H1 (cell line): ENCODE results near the gene COL4A2. TPM values are rescaled to one million over a fixed set of nuclear protein-coding genes. Genes with fewer than 3 reads are reported as not detected.

ENCODE experiments used
- CTCF ChIA-PET: fragments of 300-600 bp; sonication (Branson Sonifier 250); formaldehyde crosslinking; loops from one replicate; lab custom pipeline; 2021; ENCODE audit not compliant: partially characterized antibody; lab: Charles Lee
- POLR2A ChIA-PET: fragments of 300-600 bp; sonication (Branson Sonifier 250); formaldehyde crosslinking; loops from one replicate; lab custom pipeline; 2021; ENCODE audit warnings: inconsistent platforms; ENCODE audit not compliant: partially characterized antibody; lab: Charles Lee
- DNase-seq, 2 experiments: peaks; one replicate each; pipeline versions ENCODE4 v3.0.0 to v3.0.0-alpha.2; 2010 to 2022; ENCODE audit warnings: low spot score in 2 of 2, low read depth in 1 of 2, mixed read lengths in 1 of 2
- FAIRE-seq: peaks from 2 replicates; lab custom pipeline; 2011; peaks lifted over from hg19 to GRCh38; lab: Jason Lieb, UNC
- H2AFZ ChIP-seq: 2 replicates; pipeline ENCODE4 v1.8.1; 2012; ENCODE audit warnings: low read length, inconsistent platforms
- H2AK5ac ChIP-seq: 2 replicates; pipeline ENCODE4 v1.6.1; 2013; ENCODE audit warnings: low read depth, low read length
- H2BK120ac ChIP-seq: replicated peaks from 2 replicates; pipeline ENCODE3; 2013; ENCODE audit warnings: low read depth, low read length, inconsistent platforms
- H2BK12ac ChIP-seq: 2 replicates; pipeline ENCODE4 v1.6.1; 2013; ENCODE audit warnings: low read depth, low read length
- H2BK15ac ChIP-seq: 2 replicates; pipeline ENCODE4 v1.6.1; 2013; ENCODE audit warnings: low read length
- H2BK20ac ChIP-seq: 2 replicates; pipeline ENCODE4 v1.6.1; 2013; ENCODE audit warnings: low read length
- H2BK5ac ChIP-seq: 2 replicates; pipeline ENCODE4 v1.6.1; 2013; ENCODE audit warnings: low read depth, low read length
- H3K14ac ChIP-seq: 2 replicates; pipeline ENCODE4 v1.6.1; 2013; ENCODE audit warnings: inconsistent platforms; ENCODE audit not compliant: insufficient read length
- H3K18ac ChIP-seq: 2 replicates; pipeline ENCODE4 v1.6.1; 2013; ENCODE audit warnings: low read length; ENCODE audit errors: extremely low read depth
- H3K23ac ChIP-seq: 2 replicates; pipeline ENCODE4 v1.6.1; 2013; ENCODE audit warnings: inconsistent platforms; ENCODE audit not compliant: insufficient read length
- H3K23me2 ChIP-seq: 2 replicates; pipeline ENCODE4 v1.6.1; 2013; ENCODE audit warnings: low read depth, low read length
- H3K27ac ChIP-seq: 2 replicates; pipeline ENCODE4 v1.6.1; 2011; ENCODE audit warnings: low read depth, low read length, inconsistent platforms
- H3K27me3 ChIP-seq, 4 experiments: replicated peaks in 1 of 4; 1 replicate in 1 of 4; 2 replicates in 3 of 4; pipeline versions ENCODE4 v1.6.1 to v1.8.1; 2011 to 2013; ENCODE audit warnings: low read length in 3 of 4, mild to moderate bottlenecking in 3 of 4, inconsistent platforms in 2 of 4, mixed read lengths in 2 of 4, moderate library complexity in 1 of 4; ENCODE audit not compliant: control insufficient read depth in 3 of 4, insufficient read depth in 3 of 4; ENCODE audit errors: extremely low read depth in 1 of 4
- H3K36me3 ChIP-seq, 4 experiments: 2 replicates each; pipeline versions ENCODE4 v1.6.1 to v1.8.1; 2011 to 2013; ENCODE audit warnings: mild to moderate bottlenecking in 4 of 4, low read length in 3 of 4, moderate library complexity in 2 of 4, control low read depth in 1 of 4, inconsistent platforms in 1 of 4; ENCODE audit not compliant: insufficient read depth in 4 of 4, control insufficient read depth in 2 of 4
- H3K4ac ChIP-seq: replicated peaks from 2 replicates; pipeline ENCODE3; 2013; ENCODE audit warnings: low read length, low read depth, mixed read lengths, inconsistent platforms; ENCODE audit not compliant: insufficient read length
- H3K4me1 ChIP-seq, 4 experiments: replicated peaks in 1 of 4; 1 replicate in 1 of 4; 2 replicates in 3 of 4; pipeline versions ENCODE4 v1.6.1 to v1.8.1; 2011 to 2013; ENCODE audit warnings: low read length in 3 of 4, inconsistent platforms in 2 of 4, mixed read lengths in 1 of 4; ENCODE audit not compliant: insufficient read depth in 4 of 4, control insufficient read depth in 3 of 4
- H3K4me2 ChIP-seq, 2 experiments: 2 replicates each; pipeline versions ENCODE4 v1.6.1 to v1.8.1; 2011 to 2013; ENCODE audit warnings: low read depth in 2 of 2, low read length in 2 of 2, control low read depth in 1 of 2, inconsistent platforms in 1 of 2, mild to moderate bottlenecking in 1 of 2; ENCODE audit not compliant: insufficient read depth in 1 of 2
- H3K4me3 ChIP-seq, 4 experiments: fragments of 200-600, 300-600 bp in 1 of 4; sonication (generic), shearing (Covaris generic), sonication (Bioruptor Twin) in 1 of 4; 2 replicates each; pipeline versions ENCODE4 v1.5.1 to v1.8.1; 2011 to 2016; ENCODE audit warnings: low read length in 4 of 4, low read depth in 3 of 4, control low read depth in 2 of 4, inconsistent platforms in 2 of 4, mild to moderate bottlenecking in 2 of 4, mixed read lengths in 1 of 4, moderate library complexity in 1 of 4; ENCODE audit not compliant: insufficient read depth in 2 of 4; ENCODE audit errors: extremely low read depth in 1 of 4
- H3K56ac ChIP-seq: replicated peaks from 2 replicates; pipeline ENCODE3; 2013; ENCODE audit warnings: low read depth, mild to moderate bottlenecking, mixed read lengths, low read length, inconsistent platforms; ENCODE audit not compliant: insufficient read length
- H3K79me1 ChIP-seq: 2 replicates; pipeline ENCODE4 v1.6.1; 2013; ENCODE audit warnings: low read depth, low read length, control low read depth
- H3K79me2 ChIP-seq, 2 experiments: 2 replicates each; pipeline versions ENCODE4 v1.6.1 to v1.8.1; 2012 to 2013; ENCODE audit warnings: low read length in 2 of 2, mild to moderate bottlenecking in 2 of 2, inconsistent platforms in 1 of 2; ENCODE audit not compliant: insufficient read depth in 2 of 2, control insufficient read depth in 1 of 2
- H3K9ac ChIP-seq, 4 experiments: replicated peaks in 1 of 4; 1 replicate in 1 of 4; 2 replicates in 3 of 4; pipeline versions ENCODE4 v1.6.1 to v1.8.1; 2011 to 2013; ENCODE audit warnings: low read depth in 3 of 4, low read length in 3 of 4, control low read depth in 2 of 4, mild to moderate bottlenecking in 2 of 4, moderate library complexity in 2 of 4, inconsistent platforms in 1 of 4; ENCODE audit errors: extremely low read depth in 1 of 4
- H3K9me3 ChIP-seq, 2 experiments: 2 replicates each; pipeline versions ENCODE4 v1.6.1 to v1.8.1; 2012 to 2013; ENCODE audit warnings: mild to moderate bottlenecking in 2 of 2, moderate library complexity in 2 of 2, control low read depth in 1 of 2, inconsistent platforms in 1 of 2, low read depth in 1 of 2, low read length in 1 of 2, mixed read lengths in 1 of 2; ENCODE audit not compliant: insufficient read depth in 2 of 2
- H4K20me1 ChIP-seq, 2 experiments: replicated peaks in 1 of 2; 2 replicates each; pipeline versions ENCODE3 to v1.8.1; 2011 to 2013; ENCODE audit warnings: inconsistent platforms in 2 of 2, low read length in 2 of 2, mild to moderate bottlenecking in 1 of 2; ENCODE audit not compliant: insufficient read depth in 2 of 2, control insufficient read depth in 1 of 2
- H4K5ac ChIP-seq: 2 replicates; pipeline ENCODE4 v1.6.1; 2013; ENCODE audit warnings: low read length, low read depth, mixed read lengths, inconsistent platforms; ENCODE audit not compliant: insufficient read length
- H4K8ac ChIP-seq: 2 replicates; pipeline ENCODE4 v1.8.0; 2013; ENCODE audit warnings: mild to moderate bottlenecking, moderate library complexity, low read length, inconsistent platforms; ENCODE audit not compliant: insufficient read depth; ENCODE audit errors: extremely low read depth
- H4K91ac ChIP-seq: replicated peaks from 2 replicates; pipeline ENCODE3; 2013; ENCODE audit warnings: low read length, mixed read lengths, inconsistent platforms; ENCODE audit not compliant: insufficient read length
- BCL11A ChIP-seq, 2 experiments: IDR thresholded peaks; one replicate each; pipeline ENCODE4 v1.6.1; 2011; ENCODE audit warnings: low read depth in 2 of 2, low read length in 2 of 2, mild to moderate bottlenecking in 2 of 2
- KDM5A ChIP-seq: fragments of 200-600 bp; IDR thresholded peaks from 2 replicates; pipeline ENCODE4 v1.7.1; 2012; ENCODE audit warnings: mild to moderate bottlenecking, low read length, inconsistent platforms, mixed read lengths
- WGBS, 2 experiments: shearing (Covaris generic) in 1 of 2; methylation state at CpG; one replicate each; pipeline versions ENCODE4 v1.1.6 to v1.1.7; 2013 to 2015; ENCODE audit warnings: low lambda C conversion rate in 2 of 2, mixed read lengths in 2 of 2, inconsistent platforms in 1 of 2, low coverage in 1 of 2, missing lambda C conversion rate in 1 of 2; ENCODE audit not compliant: insufficient replicate concordance in 2 of 2, insufficient coverage in 1 of 2, insufficient read length in 1 of 2; ENCODE audit errors: extremely low coverage in 1 of 2, missing lambda C conversion rate in 1 of 2; 5-methylcytosine and 5-hydroxymethylcytosine counted together
- polyA plus RNA-seq, 7 experiments: library from polyadenylated mRNA; depleted of rRNA in 3 of 7; stranded (reverse) in 5 of 7; unstranded in 2 of 7; fragments of >200 nt in 5 of 7; fragments of 200-250 nt in 2 of 7; gene quantifications; 1 replicate in 5 of 7; 2 replicates in 1 of 7; 4 replicates in 1 of 7; pipeline versions ENCODE4 v1.2.1 to v1.2.3, GENCODE V29; 2011 to 2013; ENCODE audit warnings: missing spikeins in 2 of 7, mixed read lengths in 2 of 7
- total RNA-seq: library from RNA; stranded (reverse); fragmentation: NEBNext Ultra II Directional; extraction: Animal tissue kit (Norgen Biotek cat#: 25700); gene quantifications from 2 replicates; pipeline ENCODE4 v1.2.1, GENCODE V29; 2021

The COL4A2 gene
- total and polyA plus RNA-seq, 2 of the 8 experiments (the other 6 are each of a cell fraction or from before 2014, with no cell fraction given), result 80.4 to 87.3 TPM

- no peak overlapping the region for H3K4me3 ChIP-seq
These were observed 134.1 kb downstream of the COL4A2 start for GRCh38 chr13:110440946-110441731.

More at GRCh38 chr13:110440946-110441731, 134.1 kb downstream of the COL4A2 start:
- Histone ChIP-seq H3K23me2 (no peaks in the 10 kb centered on the region), H4K91ac (no peak overlapping the region), H3K4me2 (no peak overlapping the region), H3K9ac (no peak overlapping the region), H3K79me1 (no peaks in the 10 kb centered on the region), H4K20me1 (peaks cover 0 to 1% of the 10 kb centered on the region in 2 experiments), H2AFZ (no peak overlapping the region), H3K27ac (no peak overlapping the region), H2BK5ac (no peak overlapping the region), H2BK20ac (no peak overlapping the region), H3K56ac (no peak overlapping the region), H3K23ac (no peak overlapping the region), H3K14ac (no peak overlapping the region), H3K9me3 (no peaks in the 10 kb centered on the region), H4K5ac (no peak overlapping the region), H2BK120ac (no peak overlapping the region), H4K8ac (no peak overlapping the region; the same call in 1 of the 2 replicates), H2AK5ac (no peak overlapping the region), H3K4me1 (no peaks in the 10 kb centered on the region), H2BK12ac (no peak overlapping the region), H3K79me2 (no peaks in the 10 kb centered on the region), H3K27me3 (no peaks in the 10 kb centered on the region), H3K4ac (no peak overlapping the region), H3K36me3 (peaks cover 0 to 8% (median 3%) of the 10 kb centered on the region in 4 experiments; a peak in 5 of 8 replicates), H3K18ac (no peak overlapping the region), H2BK15ac (no peak overlapping the region)
- ChIA-PET POLR2A (no interaction called here), CTCF (interaction anchor here (1.1 to 1.6 kb wide), 3 partner anchors 25 to 246 kb away, joined by 3 read pairs; no protein-coding TSS in a partner anchor)
- TF ChIP-seq KDM5A (no peak), BCL11A (IDR thresholded peaks at IDR 0.05; ENCODE audit: low read depth in 2 of 2, low read length in 2 of 2) (no peak)
- no peak for FAIRE-seq
- DNase-seq, result no peak
- 89% methylated on average over 17 of the region's 17 CpGs; no CpG with 5 or more reads in 1 of the 2 experiments for WGBS, 2 experiments
